Esophagus muscularis mucosa (tissue), 4 donors: ENCODE measurements around the gene TAPBPL. TPM values are rescaled to one million over a fixed set of nuclear protein-coding genes. Genes with fewer than 3 reads are reported as not detected.

Experiments used
- DNase-seq: peaks from one replicate; pipeline ENCODE4 v3.0.0-alpha.2; 2017; ENCODE audit errors: extremely low spot score
- H3K27ac ChIP-seq, 4 donors: fragments of 200-600 bp; sonication (generic); replicated peaks in 1 of 4; 1 replicate in 3 of 4; 2 replicates in 1 of 4; pipeline ENCODE4 v1.5.1; 2016 to 2019; ENCODE audit warnings: mild to moderate bottlenecking in 1 of 4
- H3K27me3 ChIP-seq, 4 donors: fragments of 200-600 bp; sonication (generic); one replicate each; pipeline versions ENCODE4 v1.5.1 to v1.6.0; 2016 to 2019
- H3K36me3 ChIP-seq, 4 donors: fragments of 200-600 bp; sonication (generic); one replicate each; pipeline ENCODE4 v1.5.1; 2016 to 2019
- H3K4me1 ChIP-seq, 4 donors: fragments of 200-600 bp; sonication (generic); one replicate each; pipeline ENCODE4 v1.5.1; 2016 to 2019
- H3K4me3 ChIP-seq, 4 donors: fragments of 200-600 bp; sonication (generic); 1 replicate in 2 of 4; 2 replicates in 2 of 4; pipeline ENCODE4 v1.5.1; 2016 to 2019; ENCODE audit warnings: mild to moderate bottlenecking in 4 of 4, moderate library complexity in 1 of 4
- H3K9me3 ChIP-seq, 4 donors: fragments of 200-600 bp; sonication (generic); 1 replicate in 3 of 4; 2 replicates in 1 of 4; pipeline ENCODE4 v1.5.1; 2016 to 2019
- EP300 ChIP-seq: sonication (generic); formaldehyde crosslinking; IDR thresholded peaks from one replicate; pipeline ENCODE4 v1.6.1; 2017; ENCODE audit warnings: antibody characterized with exemption
- POLR2A ChIP-seq: fragments of 450-650 bp; IDR thresholded peaks from one replicate; pipeline ENCODE4 v1.6.1; 2017; ENCODE audit warnings: antibody characterized with exemption, moderate library complexity, mild to moderate bottlenecking, low read depth
- POLR2AphosphoS5 ChIP-seq, 2 donors: sonication (generic); formaldehyde crosslinking; IDR thresholded peaks; one replicate each; pipeline ENCODE4 v1.6.1; 2017; ENCODE audit warnings: antibody characterized with exemption in 2 of 2
- WGBS: methylation state at CpG from one replicate; pipeline ENCODE4 v1.1.5; 2018; 5-methylcytosine and 5-hydroxymethylcytosine counted together
- intact Hi-C: fragments of 100-400 bp; cut with DNase I; formaldehyde crosslinking; loops from one replicate; pipeline ENCODE4 v1.15.1; 2023
- total RNA-seq, 4 donors: library from RNA; depleted of rRNA; stranded (reverse); fragments of >200 nt; gene quantifications; one replicate each; pipeline versions ENCODE4 v1.1.0 to v1.2.1, GENCODE V29; 2016
- TF ChIP-seq, protein P1 (sequence below), 3 experiments: fragments of 200-600 bp in 2 of 3; fragments of 450-650 bp in 1 of 3; sonication (generic) in 2 of 3; IDR thresholded peaks; one replicate each; pipeline ENCODE4 v1.5.1; 2017 to 2019; ENCODE audit warnings: antibody characterized with exemption in 3 of 3, mild to moderate bottlenecking in 2 of 3, moderate library complexity in 1 of 3

TAPBPL gene, protein sequence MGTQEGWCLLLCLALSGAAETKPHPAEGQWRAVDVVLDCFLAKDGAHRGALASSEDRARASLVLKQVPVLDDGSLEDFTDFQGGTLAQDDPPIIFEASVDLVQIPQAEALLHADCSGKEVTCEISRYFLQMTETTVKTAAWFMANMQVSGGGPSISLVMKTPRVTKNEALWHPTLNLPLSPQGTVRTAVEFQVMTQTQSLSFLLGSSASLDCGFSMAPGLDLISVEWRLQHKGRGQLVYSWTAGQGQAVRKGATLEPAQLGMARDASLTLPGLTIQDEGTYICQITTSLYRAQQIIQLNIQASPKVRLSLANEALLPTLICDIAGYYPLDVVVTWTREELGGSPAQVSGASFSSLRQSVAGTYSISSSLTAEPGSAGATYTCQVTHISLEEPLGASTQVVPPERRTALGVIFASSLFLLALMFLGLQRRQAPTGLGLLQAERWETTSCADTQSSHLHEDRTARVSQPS
- total RNA-seq = 10 to 100 TPM; 12.4 to 25.8 (median 22.5) TPM

DNA sequence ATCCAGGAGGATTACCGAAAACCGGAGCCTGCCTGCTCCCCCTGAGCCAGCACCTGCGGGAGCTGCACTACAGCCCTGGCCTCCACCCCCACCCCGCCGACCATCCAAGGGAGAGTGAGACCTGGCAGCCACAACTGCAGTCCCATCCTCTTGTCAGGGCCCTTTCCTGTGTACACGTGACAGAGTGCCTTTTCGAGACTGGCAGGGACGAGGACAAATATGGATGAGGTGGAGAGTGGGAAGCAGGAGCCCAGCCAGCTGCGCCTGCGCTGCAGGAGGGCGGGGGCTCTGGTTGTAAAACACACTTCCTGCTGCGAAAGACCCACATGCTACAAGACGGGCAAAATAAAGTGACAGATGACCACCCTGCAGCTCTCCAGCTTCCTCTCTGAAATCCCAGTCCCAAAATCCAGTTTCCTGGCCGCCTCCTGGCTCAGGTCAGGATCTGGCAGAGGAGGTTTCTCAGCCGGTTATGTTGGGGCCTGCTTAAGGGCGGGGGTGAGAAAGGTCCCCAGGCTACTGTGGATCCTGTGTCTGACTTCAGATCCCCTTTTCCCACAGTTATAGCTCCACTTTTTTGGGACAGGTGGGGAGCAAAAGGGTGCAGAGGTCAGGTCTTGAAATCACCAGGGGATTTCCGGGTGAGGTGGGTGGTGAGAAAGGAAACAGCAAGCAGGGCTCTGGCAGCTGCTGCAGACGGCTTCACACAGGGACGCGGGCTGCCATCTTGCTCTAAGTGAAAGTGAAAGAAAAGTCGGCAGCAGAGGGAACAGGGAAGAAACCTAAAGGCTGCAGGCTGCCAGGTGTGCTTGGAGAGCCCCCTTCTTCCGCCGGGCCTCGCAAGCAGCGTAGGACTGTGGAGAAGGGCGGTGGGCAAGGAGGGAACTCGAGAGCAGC lies at the start of gene TAPBPL:
TSS of gene TAPBPL (plus strand) at position 695 of the 897 bp plus-strand sequence. CDS start 207 bp downstream, outside the sequence.
- DNase-seq = peak; percentile 97
- Histone ChIP-seq H3K4me3 (peak within 1 kb of the TSS; percentile 63 to 79 (median 73)), H3K27me3 (peaks cover 0 to 4% (median 0%) of the 10 kb centered on the region in 4 donors), H3K27ac (peak within 1 kb of the TSS; percentile 96 to 99 (median 97)), H3K4me1 (peaks cover 22 to 53% (median 49%) of the 10 kb centered on the region in 4 donors), H3K36me3 (peaks cover 0 to 44% (median 27%) of the 10 kb centered on the region in 4 donors), H3K9me3 (no peaks in the 10 kb centered on the region)
- TF ChIP-seq EP300 = no peak
- TF ChIP-seq, protein P1, sequence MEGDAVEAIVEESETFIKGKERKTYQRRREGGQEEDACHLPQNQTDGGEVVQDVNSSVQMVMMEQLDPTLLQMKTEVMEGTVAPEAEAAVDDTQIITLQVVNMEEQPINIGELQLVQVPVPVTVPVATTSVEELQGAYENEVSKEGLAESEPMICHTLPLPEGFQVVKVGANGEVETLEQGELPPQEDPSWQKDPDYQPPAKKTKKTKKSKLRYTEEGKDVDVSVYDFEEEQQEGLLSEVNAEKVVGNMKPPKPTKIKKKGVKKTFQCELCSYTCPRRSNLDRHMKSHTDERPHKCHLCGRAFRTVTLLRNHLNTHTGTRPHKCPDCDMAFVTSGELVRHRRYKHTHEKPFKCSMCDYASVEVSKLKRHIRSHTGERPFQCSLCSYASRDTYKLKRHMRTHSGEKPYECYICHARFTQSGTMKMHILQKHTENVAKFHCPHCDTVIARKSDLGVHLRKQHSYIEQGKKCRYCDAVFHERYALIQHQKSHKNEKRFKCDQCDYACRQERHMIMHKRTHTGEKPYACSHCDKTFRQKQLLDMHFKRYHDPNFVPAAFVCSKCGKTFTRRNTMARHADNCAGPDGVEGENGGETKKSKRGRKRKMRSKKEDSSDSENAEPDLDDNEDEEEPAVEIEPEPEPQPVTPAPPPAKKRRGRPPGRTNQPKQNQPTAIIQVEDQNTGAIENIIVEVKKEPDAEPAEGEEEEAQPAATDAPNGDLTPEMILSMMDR (IDR thresholded peaks at IDR 0.05) = no peak
- peak; percentile 94 for TF ChIP-seq POLR2AphosphoS5 (IDR thresholded peaks at IDR 0.05)
- peak; percentile 35 for TF ChIP-seq POLR2A
- WGBS = 1% methylated on average over 23 of the region's 27 CpGs
- intact Hi-C loops = no loop called here

DNA sequence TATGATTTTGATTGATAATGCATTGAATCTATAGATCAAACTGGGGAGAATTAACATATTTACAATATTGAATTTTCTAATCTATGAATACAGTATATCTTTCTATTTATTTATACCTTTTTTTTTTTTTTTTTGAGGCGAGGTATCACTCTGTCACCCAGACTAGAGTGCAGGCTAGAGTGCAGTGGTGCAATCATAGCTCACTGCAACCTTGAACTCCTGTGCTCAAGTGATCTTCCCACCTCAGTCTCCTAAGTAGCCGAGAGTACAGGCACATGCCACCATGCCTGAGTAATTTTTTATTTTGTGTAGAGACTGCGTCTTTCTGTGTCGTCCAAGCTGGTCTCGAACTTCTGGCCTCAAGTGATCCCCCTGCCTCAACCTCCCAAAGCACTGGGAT lies 47.5 kb upstream of the TAPBPL start:
- no peaks in the 10 kb centered on the region for H3K4me1 ChIP-seq
- TF ChIP-seq POLR2A (no peak), POLR2AphosphoS5 (IDR thresholded peaks at IDR 0.05) (no peak), EP300 (no peak)
- TF ChIP-seq, protein P1 (IDR thresholded peaks at IDR 0.05) = no peak
- no peak overlapping the region for H3K27ac ChIP-seq
- intact Hi-C loops = no loop called here
- 86% methylated on average over 5 of the region's 5 CpGs for WGBS
- H3K4me3 ChIP-seq = no peak overlapping the region
- H3K27me3 ChIP-seq = no peaks in the 10 kb centered on the region
- H3K36me3 ChIP-seq = no peaks in the 10 kb centered on the region
- no peaks in the 10 kb centered on the region for H3K9me3 ChIP-seq
- DNase-seq = no peak

DNA sequence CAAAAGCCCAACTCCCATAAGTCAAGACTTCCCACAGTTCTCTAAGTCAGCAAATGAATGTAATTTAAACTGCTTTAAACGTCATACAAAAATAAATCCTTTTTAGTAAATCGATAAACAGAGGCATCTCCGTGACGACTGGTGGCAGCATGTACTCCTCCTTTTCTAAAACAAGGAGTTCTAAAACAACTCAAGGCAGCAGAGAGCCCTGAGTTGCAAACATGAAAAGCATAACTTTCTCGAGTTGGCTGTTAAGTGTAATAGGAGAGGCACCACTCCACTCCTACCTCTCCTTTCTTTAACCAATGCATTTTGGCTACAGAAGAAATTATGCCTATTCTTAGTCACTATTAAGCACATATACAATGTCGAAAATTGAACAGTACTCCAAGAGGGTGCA lies 45.9 kb upstream of the TAPBPL start:
- H3K27ac ChIP-seq = no peak overlapping the region
- TF ChIP-seq, protein P1 (IDR thresholded peaks at IDR 0.05) = no peak
- TF ChIP-seq EP300 (no peak), POLR2AphosphoS5 (IDR thresholded peaks at IDR 0.05) (no peak), POLR2A (no peak)
- H3K4me1 ChIP-seq = no peaks in the 10 kb centered on the region
- 67% methylated on average over 6 of the region's 6 CpGs for WGBS
- H3K4me3 ChIP-seq = no peak overlapping the region
- H3K27me3 ChIP-seq = no peaks in the 10 kb centered on the region
- no peak for DNase-seq
- no peaks in the 10 kb centered on the region for H3K36me3 ChIP-seq
- intact Hi-C loops = no loop called here
- no peaks in the 10 kb centered on the region for H3K9me3 ChIP-seq

DNA sequence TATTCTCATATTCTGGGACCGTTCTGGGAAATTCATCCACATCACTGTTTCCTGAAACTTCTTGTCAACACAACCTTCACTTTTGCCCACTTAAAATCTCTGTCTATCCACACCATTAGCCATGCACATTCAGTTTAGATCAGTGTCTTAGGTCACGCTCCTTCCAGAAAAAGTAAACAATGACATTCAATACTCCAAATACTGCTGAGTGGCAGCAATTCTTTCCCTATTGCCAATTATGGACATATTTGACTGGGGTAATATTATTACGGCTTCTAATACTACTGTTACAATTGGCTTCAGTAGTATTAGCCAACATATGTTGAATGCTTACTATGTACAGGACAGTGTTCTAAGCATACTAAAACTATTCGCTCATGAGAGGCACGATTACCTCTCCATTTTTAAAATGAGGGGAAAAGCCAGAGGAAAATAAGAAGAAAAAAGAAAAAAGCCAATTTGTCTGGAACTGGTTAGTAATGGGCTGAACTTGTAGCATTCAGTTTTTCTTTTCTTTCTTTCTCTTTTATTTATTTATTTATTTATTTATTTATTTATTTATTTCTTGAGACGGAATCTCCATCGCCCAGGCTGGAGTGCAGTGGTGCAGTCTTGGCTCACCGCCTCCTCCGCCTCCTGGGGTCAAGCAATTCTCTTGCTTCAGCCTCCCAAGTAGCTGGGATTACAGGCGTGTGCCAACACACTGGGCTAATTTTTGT lies 44.4 kb upstream of the TAPBPL start:
- no peak for DNase-seq
- no peak overlapping the region for H3K27ac ChIP-seq
- no peaks in the 10 kb centered on the region for H3K9me3 ChIP-seq
- no peaks in the 10 kb centered on the region for H3K4me1 ChIP-seq
- WGBS = 94% methylated on average over 10 of the region's 10 CpGs
- no peak overlapping the region for H3K4me3 ChIP-seq
- intact Hi-C loops = no loop called here
- TF ChIP-seq, protein P1 (IDR thresholded peaks at IDR 0.05) = no peak
- no peak for TF ChIP-seq EP300
- TF ChIP-seq POLR2A = no peak
- no peak for TF ChIP-seq POLR2AphosphoS5 (IDR thresholded peaks at IDR 0.05)
- no peaks in the 10 kb centered on the region for H3K36me3 ChIP-seq
- H3K27me3 ChIP-seq = no peaks in the 10 kb centered on the region
